K562 (cell line): ENCODE measurements around the gene DYRK1A. TPM values are rescaled to one million over a fixed set of nuclear protein-coding genes. Genes with fewer than 3 reads are reported as not detected.
A peak's percentile ranks its signal among the peaks of the same experiment; 100 is the strongest.

Source experiments
- ATF4 ChIP-seq: fragments of 450-650 bp; formaldehyde crosslinking; IDR thresholded peaks from 2 replicates; pipeline ENCODE4 v1.4.0; 2022; ENCODE audit warnings: mild to moderate bottlenecking, moderate library complexity
- CBX5 ChIP-seq: IDR thresholded peaks from 2 replicates; pipeline ENCODE4 v1.6.1; 2014; ENCODE audit warnings: low read depth, borderline replicate concordance
- DMBX1 ChIP-seq: fragments of 250-450 bp; sonication (Bioruptor Pico); IDR thresholded peaks from 2 replicates; pipeline ENCODE4 v1.8.0; 2022; ENCODE audit warnings: inconsistent platforms, mild to moderate bottlenecking, moderate library complexity, borderline replicate concordance
- FOS ChIP-seq: IDR thresholded peaks from 3 replicates; pipeline ENCODE4 v1.6.1; 2011; ENCODE audit not compliant: insufficient read length; ENCODE audit errors: extremely low read depth
- GATAD2A ChIP-seq: fragments of 450-650 bp; IDR thresholded peaks from 2 replicates; pipeline ENCODE4 v1.6.1; 2017
- HDAC1 ChIP-seq, 2 experiments: fragments of 450-650 bp; IDR thresholded peaks; 2 replicates each; pipeline ENCODE4 v1.6.1; 2016 to 2017; ENCODE audit warnings: inconsistent platforms in 1 of 2, mild to moderate bottlenecking in 1 of 2, moderate library complexity in 1 of 2
- HES1 ChIP-seq: fragments of 450-650 bp; IDR thresholded peaks from 2 replicates; pipeline ENCODE4 v1.6.1; 2016; ENCODE audit warnings: low read depth, mild to moderate bottlenecking, moderate library complexity
- KAT8 ChIP-seq: fragments of 450-650 bp; IDR thresholded peaks from 2 replicates; pipeline ENCODE4 v1.6.1; 2016; ENCODE audit warnings: low read depth, mild to moderate bottlenecking
- PREB ChIP-seq: sonication (generic); formaldehyde crosslinking; IDR thresholded peaks from 2 replicates; pipeline ENCODE4 v1.8.1; 2023; ENCODE audit warnings: mild to moderate bottlenecking, missing genetic modification reagents
- PRMT5 ChIP-seq: sonication (generic); formaldehyde crosslinking; IDR thresholded peaks from 2 replicates; pipeline ENCODE4 v1.5.0; 2020; ENCODE audit warnings: missing genetic modification reagents
- SNRNP70 ChIP-seq: fragments of 200-400 bp; formaldehyde crosslinking; optimal IDR thresholded peaks from 2 replicates; pipeline ENCODE3; 2017; ENCODE audit warnings: low read depth, low read length
- TRIM24 ChIP-seq, 2 experiments: fragments of 450-650 bp; IDR thresholded peaks; 2 replicates each; pipeline ENCODE4 v1.6.1; 2016
- U2AF2 ChIP-seq: fragments of 200-400 bp; formaldehyde crosslinking; optimal IDR thresholded peaks from 2 replicates; pipeline ENCODE3; 2017; ENCODE audit warnings: low read depth, mild to moderate bottlenecking, low read length
- ZBTB1 ChIP-seq: sonication (generic); formaldehyde crosslinking; IDR thresholded peaks from 2 replicates; pipeline ENCODE4 v1.8.1; 2023; ENCODE audit warnings: missing genetic modification reagents, low read depth, mild to moderate bottlenecking, borderline replicate concordance
- ZBTB49 ChIP-seq: sonication (generic); formaldehyde crosslinking; IDR thresholded peaks from 2 replicates; pipeline ENCODE4 v1.8.0; 2022; ENCODE audit warnings: missing genetic modification reagents, mild to moderate bottlenecking, borderline replicate concordance
- ZNF140 ChIP-seq: fragments of 250-450 bp; sonication (Bioruptor Pico); IDR thresholded peaks from 2 replicates; pipeline ENCODE4 v1.8.0; 2021; ENCODE audit warnings: moderate library complexity, mild to moderate bottlenecking, inconsistent platforms
- ZNF174 ChIP-seq: fragments of 250-450 bp; sonication (Bioruptor Pico); IDR thresholded peaks from 2 replicates; pipeline ENCODE4 v1.4.0; 2020; ENCODE audit warnings: mild to moderate bottlenecking
- ZNF282 ChIP-seq: sonication (generic); formaldehyde crosslinking; IDR thresholded peaks from 2 replicates; pipeline ENCODE4 v1.8.1; 2023; ENCODE audit warnings: missing genetic modification reagents
- ZNF695 ChIP-seq: fragments of 450-650 bp; formaldehyde crosslinking; IDR thresholded peaks from 2 replicates; pipeline ENCODE4 v1.4.0; 2020; ENCODE audit warnings: mild to moderate bottlenecking, moderate library complexity
- ZNF707 ChIP-seq: fragments of 250-450 bp; sonication (Bioruptor Pico); conservative IDR thresholded peaks from 2 replicates; pipeline ENCODE4 v1.8.0; 2022; ENCODE audit warnings: inconsistent platforms, mild to moderate bottlenecking, moderate library complexity
- ZNF740 ChIP-seq, 3 experiments: fragments of 200-800 bp in 1 of 3; sonication (Bioruptor generic) in 1 of 3; sonication (generic) in 1 of 3; formaldehyde crosslinking in 1 of 3; IDR thresholded peaks; 2 replicates each; pipeline versions ENCODE4 v1.6.1 to v1.8.0; 2016 to 2022; ENCODE audit warnings: mild to moderate bottlenecking in 2 of 3, missing compliant biosample characterization in 2 of 3, missing genetic modification characterization in 2 of 3, missing genetic modification reagents in 1 of 3
- polyA plus RNA-seq, 8 experiments: library from polyadenylated mRNA; depleted of rRNA in 4 of 8; stranded (reverse) in 5 of 8; unstranded in 3 of 8; fragments of >200 nt; fragmentation: Nextera tagmentation in 2 of 8; fragmentation: Illumina TruSeq in 1 of 8; extraction: Ambion mirVana in 2 of 8; extraction: Trizol in 1 of 8; gene quantifications; 2 replicates each; pipeline versions ENCODE4 v1.2.1 to v1.2.3, GENCODE V29; 2011 to 2014; ENCODE audit warnings: inconsistent platforms in 1 of 8, missing spikeins in 1 of 8
- total RNA-seq, 7 experiments: library from RNA; depleted of rRNA in 6 of 7; stranded (reverse); fragments of >200 nt in 6 of 7; fragmentation: Illumina TruSeq in 2 of 7; extraction: Trizol in 2 of 7; gene quantifications; 2 replicates each; pipeline versions ENCODE4 v1.2.1 to v1.2.3, GENCODE V29; 2011 to 2021; ENCODE audit warnings: low replicate concordance in 1 of 7

Gene DYRK1A
- total and polyA plus RNA-seq, 9 of the 15 experiments (the other 6 are each of a cell fraction or from before 2014, with no cell fraction given) = 3.7 to 64.8 (median 42.3) TPM

GRCh38 chr21:37366482-37367316 lies at the start of gene DYRK1A (continued):
- peak; percentile 44; the same call in 1 of the 2 replicates for TF ChIP-seq PRMT5 (CRISPR knock-in tag)
- no peak for TF ChIP-seq U2AF2
- no peak; the same call in 1 of the 2 replicates for TF ChIP-seq ZNF740 (CRISPR knock-in tag; IDR thresholded peaks at IDR 0.05)
- TF ChIP-seq ZNF740 (tag; IDR thresholded peaks at IDR 0.05) = peak in 1 of 2 experiments; percentile 80; a peak in 2 of 4 replicates
- peak; percentile 50; the same call in 1 of the 2 replicates for TF ChIP-seq HES1
- no peak for TF ChIP-seq ZNF282
- no peak for TF ChIP-seq SNRNP70
- TF ChIP-seq ZNF707 (CRISPR knock-in tag) = no peak
- no peak for TF ChIP-seq DMBX1 (CRISPR knock-in tag)
- TF ChIP-seq GATAD2A = peak; percentile 55; the same call in 1 of the 2 replicates
- TF ChIP-seq ZBTB1 (CRISPR knock-in tag) = peak; percentile 44; the same call in 1 of the 2 replicates
- no peak for TF ChIP-seq PREB (CRISPR knock-in tag)
- no peak for TF ChIP-seq KAT8
- no peak for TF ChIP-seq ZBTB49 (CRISPR knock-in tag)
- no peak for TF ChIP-seq ZNF695 (CRISPR knock-in tag)
- TF ChIP-seq HDAC1 (IDR thresholded peaks at IDR 0.05) = peak in 1 of 2 experiments; percentile 72; a peak in 2 of 4 replicates
- TF ChIP-seq ATF4 (CRISPR knock-in tag) = no peak
- no peak for TF ChIP-seq CBX5
- peak; percentile 42 for TF ChIP-seq FOS
- TF ChIP-seq ZNF140 (CRISPR knock-in tag) = no peak
- TF ChIP-seq ZNF174 = no peak
- TF ChIP-seq TRIM24 (IDR thresholded peaks at IDR 0.05) = no peak
